HPDE6-E6E7 (cell line): ENCODE results near the gene SPATA32.
"Not testable (repeated sequence)": the region's sequence is repeated elsewhere in the genome, so short reads cannot be mapped to it uniquely, and the experiment has no call there.

Experiments used
- DNase-seq: peaks from one replicate; pipeline ENCODE4 v3.0.0; 2011; ENCODE audit warnings: missing footprints; ENCODE audit errors: extremely low spot score

Gene SPATA32

GRCh38 chr17:45261577-45262515 is at the start of gene SPATA32:
Gene SPATA32, minus strand, starts transcription at chr17:45262094. Its CDS starts 78 bp downstream, at chr17:45262016.
- DNase-seq, result no peak

- DNase-seq, result no peak
Observed at GRCh38 chr17:45311401-45311759, 49.5 kb upstream of the SPATA32 start.

- no peak for DNase-seq
Observed at GRCh38 chr17:45310380-45311324, 48.8 kb upstream of the SPATA32 start.

GRCh38 chr17:45309400-45309799 is 47.5 kb upstream of the SPATA32 start:
- no peak for DNase-seq

GRCh38 chr17:45308840-45309239 is 46.9 kb upstream of the SPATA32 start:
- no peak for DNase-seq

- no peak for DNase-seq
Observed at GRCh38 chr17:45308016-45308365, 46.1 kb upstream of the SPATA32 start.

- DNase-seq, result peak; percentile 37
Observed at GRCh38 chr17:45307290-45308015, 45.6 kb upstream of the SPATA32 start.

- DNase-seq, result no peak
Observed at GRCh38 chr17:45306623-45307022, 44.7 kb upstream of the SPATA32 start.

GRCh38 chr17:45306094-45306493 is 44.2 kb upstream of the SPATA32 start:
- no peak for DNase-seq

GRCh38 chr17:45305530-45306087 is 43.7 kb upstream of the SPATA32 start:
- no peak for DNase-seq

GRCh38 chr17:45302649-45303173 is 40.8 kb upstream of the SPATA32 start:
- no peak for DNase-seq

- not testable (repeated sequence) for DNase-seq
Observed at GRCh38 chr17:45302220-45302619, 40.3 kb upstream of the SPATA32 start.

- DNase-seq, result no peak
Observed at GRCh38 chr17:45301674-45302073, 39.8 kb upstream of the SPATA32 start.

GRCh38 chr17:45300060-45300751 is 38.3 kb upstream of the SPATA32 start:
- DNase-seq, result no peak

GRCh38 chr17:45299361-45299760 is 37.5 kb upstream of the SPATA32 start:
- no peak for DNase-seq

- no peak for DNase-seq
Observed at GRCh38 chr17:45298546-45299285, 36.8 kb upstream of the SPATA32 start.

GRCh38 chr17:45296833-45297124 is 34.9 kb upstream of the SPATA32 start:
- no peak for DNase-seq

GRCh38 chr17:45296003-45296832 is 34.3 kb upstream of the SPATA32 start:
- DNase-seq, result peak; percentile 63

GRCh38 chr17:45294506-45294905 is 32.6 kb upstream of the SPATA32 start:
- no peak for DNase-seq
